WERI-Rb-1 (cell line): ENCODE measurements around the gene CTXND2.
"Not testable (repeated sequence)": the region's sequence is repeated elsewhere in the genome, so short reads cannot be mapped to it uniquely, and the experiment has no call there.

Experiments used
- DNase-seq: peaks from one replicate; pipeline ENCODE4 v3.0.0-alpha.2; 2020
- H3K27ac ChIP-seq: fragments of 250-450 bp; sonication (Bioruptor Pico); 2 replicates; pipeline ENCODE4 v1.5.1; 2020; ENCODE audit warnings: mild to moderate bottlenecking, moderate library complexity
- H3K27me3 ChIP-seq: fragments of 250-450 bp; sonication (Bioruptor Pico); 2 replicates; pipeline ENCODE4 v1.5.1; 2021; ENCODE audit warnings: mild to moderate bottlenecking, low read depth, moderate library complexity; ENCODE audit not compliant: insufficient read depth, severe bottlenecking
- H3K36me3 ChIP-seq: fragments of 250-450 bp; sonication (Bioruptor Pico); 2 replicates; pipeline ENCODE4 v1.5.1; 2020; ENCODE audit warnings: mild to moderate bottlenecking, moderate library complexity
- H3K4me3 ChIP-seq: 2 replicates; pipeline ENCODE4 v1.5.1; 2011; ENCODE audit warnings: low read depth, mild to moderate bottlenecking, control low read depth, low read length
- H3K9me3 ChIP-seq: fragments of 250-450 bp; sonication (Bioruptor Pico); 2 replicates; pipeline ENCODE4 v1.5.1; 2021; ENCODE audit warnings: mild to moderate bottlenecking, moderate library complexity; ENCODE audit not compliant: severe bottlenecking
- CTCF ChIP-seq: IDR thresholded peaks from 2 replicates; pipeline ENCODE4 v1.5.1; 2011; ENCODE audit warnings: low read depth, mild to moderate bottlenecking, control low read depth, inconsistent platforms, low read length

Gene CTXND2

DNA sequence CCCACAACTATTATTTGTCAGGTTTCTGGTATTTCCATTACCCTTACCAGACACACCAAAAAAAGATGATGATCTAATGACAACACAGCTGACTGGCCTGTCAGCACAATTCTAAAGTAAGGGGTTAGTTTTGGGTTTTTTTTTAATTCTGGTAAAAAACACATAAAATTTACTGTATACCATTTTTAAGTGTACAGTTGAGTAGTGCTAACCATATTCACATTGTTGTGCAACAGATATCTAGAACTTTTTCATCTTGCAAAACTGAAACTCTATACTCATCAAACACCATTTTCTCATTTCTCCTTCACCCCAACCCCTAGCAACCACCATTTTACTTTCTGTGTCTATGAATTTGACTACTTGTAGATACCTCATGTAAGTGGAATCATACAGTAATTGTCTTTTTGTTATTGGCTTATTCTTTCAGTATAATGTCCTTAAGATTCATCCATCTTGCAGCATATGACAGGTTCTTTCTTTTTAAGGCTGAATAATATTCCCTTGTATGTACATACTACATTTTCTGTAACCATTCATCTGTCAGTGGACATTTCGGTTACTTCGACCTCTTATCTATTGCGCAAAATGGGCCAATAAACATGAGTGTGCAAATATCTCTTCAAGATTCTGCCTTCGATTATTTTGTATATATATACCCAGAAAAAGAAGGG lies 40.3 kb upstream of the CTXND2 start:
- Histone ChIP-seq H3K27me3 (no peaks in the 10 kb centered on the region), H3K4me3 (no peak overlapping the region), H3K36me3 (peaks cover 12% of the 10 kb centered on the region), H3K27ac (no peak overlapping the region), H3K9me3 (no peaks in the 10 kb centered on the region)
- TF ChIP-seq CTCF, result no peak
- no peak for DNase-seq

GRCh38 chr1:150850801-150851362 lies 36.1 kb upstream of the CTXND2 start:
- peaks cover 33% of the 10 kb centered on the region for H3K36me3 ChIP-seq
- H3K4me3 ChIP-seq, H3K27ac ChIP-seq, H3K9me3 ChIP-seq, H3K27me3 ChIP-seq, DNase-seq: not testable (repeated sequence)

DNA sequence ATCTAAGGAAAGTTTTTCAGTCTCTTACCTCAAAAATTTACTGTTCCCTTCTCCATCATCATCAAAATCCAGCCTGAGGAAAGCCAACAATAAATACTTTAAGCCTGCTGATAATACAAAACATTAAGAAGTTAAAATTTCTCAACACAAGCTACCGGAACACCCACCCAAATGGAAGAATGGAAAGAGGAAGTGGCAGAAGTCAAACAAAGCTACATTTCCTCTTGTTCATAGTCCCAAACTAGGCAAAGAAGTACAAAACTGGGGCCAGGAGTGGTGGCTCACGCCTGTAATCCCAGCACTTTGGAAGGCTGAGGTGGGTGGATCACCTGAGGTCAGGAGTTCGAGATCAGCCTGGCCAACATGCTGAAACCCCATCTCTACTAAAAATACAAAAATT lies 34.2 kb upstream of the CTXND2 start:
- H3K27ac ChIP-seq, H3K9me3 ChIP-seq, H3K4me3 ChIP-seq, H3K27me3 ChIP-seq, DNase-seq: not testable (repeated sequence)
- H3K36me3 ChIP-seq, result peaks cover 43% of the 10 kb centered on the region

DNA sequence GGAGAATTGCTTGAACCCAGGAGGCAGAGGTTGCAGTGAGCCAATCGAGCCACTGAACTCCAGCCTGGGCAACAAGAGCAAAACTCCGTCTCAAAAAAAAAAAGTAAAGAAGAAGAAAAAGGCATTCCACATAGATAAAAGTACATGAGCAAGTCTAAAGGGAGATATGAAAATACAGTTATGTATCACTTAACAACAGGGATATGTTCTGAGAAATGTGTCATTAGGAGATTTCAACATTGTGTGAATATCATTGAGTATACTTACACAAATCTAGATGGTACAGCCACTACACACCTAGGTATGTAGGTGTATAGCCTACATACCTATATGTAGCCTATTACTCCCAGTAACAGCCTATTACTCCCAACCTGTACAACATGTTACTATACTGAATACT lies 23.2 kb upstream of the CTXND2 start:
- Histone ChIP-seq H3K4me3 (no peak overlapping the region), H3K9me3 (peaks cover 10% of the 10 kb centered on the region), H3K36me3 (peaks cover 4% of the 10 kb centered on the region), H3K27ac (no peak overlapping the region), H3K27me3 (no peaks in the 10 kb centered on the region)
- no peak for DNase-seq
- no peak for TF ChIP-seq CTCF

DNA sequence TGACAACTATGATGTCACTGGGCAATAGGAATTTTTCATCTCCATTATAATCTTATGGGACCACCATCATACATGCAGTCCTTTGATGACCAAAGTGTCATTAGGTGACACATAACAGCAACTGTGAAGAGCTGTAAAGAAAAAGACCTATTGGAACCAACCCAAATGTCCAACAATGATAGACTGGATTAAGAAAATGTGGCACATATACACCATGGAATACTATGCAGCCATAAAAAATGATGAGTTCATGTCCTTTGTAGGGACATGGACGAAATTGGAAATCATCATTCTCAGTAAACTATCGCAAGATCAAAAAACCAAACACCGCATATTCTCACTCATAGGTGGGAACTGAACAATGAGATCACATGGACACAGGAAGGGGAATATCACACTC lies 22.7 kb upstream of the CTXND2 start:
- H3K36me3 ChIP-seq, H3K27ac ChIP-seq, H3K27me3 ChIP-seq, DNase-seq, H3K4me3 ChIP-seq, H3K9me3 ChIP-seq: not testable (repeated sequence)

DNA sequence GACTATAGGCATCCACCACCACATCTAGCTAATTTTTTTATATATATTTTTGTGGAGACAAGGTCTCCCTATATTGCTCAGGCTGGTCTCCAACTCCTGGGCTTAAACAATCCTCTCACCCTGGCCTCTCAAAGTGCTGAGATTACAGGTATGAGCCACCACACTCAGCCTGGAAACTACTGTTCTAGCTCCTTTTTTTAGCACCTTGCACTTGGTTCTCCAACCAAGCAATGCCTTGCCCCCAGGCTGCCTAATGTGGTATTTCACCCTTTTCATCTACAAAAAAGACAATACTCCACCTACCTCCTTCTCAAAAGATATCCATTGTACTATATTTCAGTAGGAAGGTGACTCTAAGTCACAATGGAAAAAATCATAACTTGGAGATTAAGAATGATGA lies 17.3 kb upstream of the CTXND2 start:
- H3K36me3 ChIP-seq, result peaks cover 12% of the 10 kb centered on the region
- H3K27me3 ChIP-seq, result no peaks in the 10 kb centered on the region
- no peak for TF ChIP-seq CTCF
- no peak overlapping the region for H3K4me3 ChIP-seq
- DNase-seq, result no peak
- peaks cover 2% of the 10 kb centered on the region for H3K9me3 ChIP-seq
- no peak overlapping the region for H3K27ac ChIP-seq

DNA sequence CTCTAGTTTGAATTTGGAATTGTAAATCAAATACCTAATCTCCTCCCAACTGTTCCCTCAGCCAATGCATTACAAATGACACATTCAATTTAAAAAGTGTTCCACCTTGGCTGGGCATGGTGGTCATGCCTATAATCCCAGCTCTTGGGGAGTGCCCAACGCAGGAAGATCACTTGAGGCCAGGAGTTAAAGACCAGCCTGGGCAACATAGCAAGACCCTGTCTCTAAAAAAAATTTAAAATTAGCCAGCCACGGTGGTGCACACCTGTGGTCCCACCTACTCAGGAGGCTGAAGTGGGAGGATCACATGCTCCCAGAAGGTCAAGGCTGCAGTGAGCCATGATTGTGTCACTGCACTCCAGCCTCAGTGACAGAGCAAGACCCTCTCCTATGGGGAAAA lies 14.4 kb upstream of the CTXND2 start:
- Histone ChIP-seq H3K4me3 (no peak overlapping the region), H3K27ac (no peak overlapping the region), H3K9me3 (peaks cover 8% of the 10 kb centered on the region), H3K27me3 (no peaks in the 10 kb centered on the region), H3K36me3 (peaks cover 12% of the 10 kb centered on the region)
- no peak for DNase-seq
- no peak for TF ChIP-seq CTCF
